GM21390 (cell line): ENCODE results near the gene TRIM14.
"Not testable (repeated sequence)": the region's sequence is repeated elsewhere in the genome, so short reads cannot be mapped to it uniquely, and the experiment has no call there.

Source experiments
- ATAC-seq: cut with Tn5 transposase; IDR thresholded peaks from one replicate; pipeline ENCODE4 v1.9.1; 2021; ENCODE audit not compliant: unreplicated experiment

Gene TRIM14

GRCh38 chr9:98108531-98109031, 10.4 kb downstream of the TRIM14 start:
- ATAC-seq, result peak; percentile 79

- no peak for ATAC-seq
Measured at GRCh38 chr9:98107926-98108325, 11.1 kb downstream of the TRIM14 start.

GRCh38 chr9:98105006-98105405, 14.0 kb downstream of the TRIM14 start:
- ATAC-seq, result no peak

- no peak for ATAC-seq
Measured at GRCh38 chr9:98104445-98104881, 14.6 kb downstream of the TRIM14 start.

GRCh38 chr9:98101868-98102273, 17.2 kb downstream of the TRIM14 start:
- peak; percentile 95 for ATAC-seq

DNA sequence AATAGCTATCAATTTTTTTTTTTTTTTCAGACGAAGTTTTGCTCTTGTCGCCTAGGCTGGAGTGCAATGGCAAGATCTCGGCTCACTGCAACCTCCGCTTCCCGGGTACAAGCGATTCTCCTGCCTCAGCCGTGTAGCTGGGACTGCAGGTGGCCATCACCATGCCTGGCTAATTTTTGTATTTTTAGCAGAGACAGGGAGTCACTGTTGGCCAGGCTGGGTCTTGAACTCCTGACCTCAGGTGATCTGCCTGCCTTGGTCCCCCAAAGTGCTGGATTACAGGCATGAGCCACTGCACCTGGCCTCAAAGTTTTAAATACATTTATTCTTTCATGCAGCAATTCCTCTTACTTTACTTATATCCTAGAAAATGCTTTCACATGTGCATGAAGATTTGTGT, 17.6 kb downstream of the TRIM14 start:
- peak; percentile 5 for ATAC-seq

DNA sequence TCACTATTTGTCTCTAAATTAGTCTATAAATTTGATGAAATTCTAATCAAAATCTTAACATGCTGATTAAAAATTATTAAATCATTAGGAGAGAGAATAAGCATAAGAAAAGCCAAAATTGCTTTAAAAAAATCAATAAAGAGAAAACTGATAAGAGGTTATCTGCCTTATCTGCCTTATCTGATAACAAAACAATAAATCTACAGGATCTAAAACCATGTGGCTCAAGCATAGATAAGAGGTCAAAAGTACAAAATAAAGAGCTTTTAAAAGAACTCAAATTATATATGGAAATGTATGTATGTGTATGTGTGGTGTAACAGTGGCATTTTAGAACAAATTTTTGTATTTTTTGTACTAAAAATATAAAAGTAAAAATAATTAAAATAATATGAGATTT, 18.6 kb downstream of the TRIM14 start:
- ATAC-seq, result no peak

DNA sequence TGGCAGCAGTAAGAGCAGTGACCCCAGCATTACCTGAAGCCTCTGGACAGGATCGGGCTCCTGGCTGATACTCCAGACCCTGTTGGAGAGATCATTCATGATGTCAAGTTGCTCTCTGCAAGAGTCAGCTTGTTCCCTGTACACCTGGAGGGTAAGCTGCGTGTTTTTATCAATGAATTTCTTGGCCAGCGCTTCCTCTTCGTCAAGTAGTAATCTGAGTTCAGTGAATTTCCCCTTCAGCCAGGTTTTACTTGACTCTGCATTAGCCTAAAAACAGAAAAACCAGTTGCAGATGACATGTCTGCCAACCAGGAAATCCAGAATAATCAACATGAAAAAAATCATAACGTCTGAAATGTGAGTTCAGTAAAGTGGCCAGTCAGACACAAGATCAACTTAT, 19.1 kb downstream of the TRIM14 start:
- no peak for ATAC-seq

DNA sequence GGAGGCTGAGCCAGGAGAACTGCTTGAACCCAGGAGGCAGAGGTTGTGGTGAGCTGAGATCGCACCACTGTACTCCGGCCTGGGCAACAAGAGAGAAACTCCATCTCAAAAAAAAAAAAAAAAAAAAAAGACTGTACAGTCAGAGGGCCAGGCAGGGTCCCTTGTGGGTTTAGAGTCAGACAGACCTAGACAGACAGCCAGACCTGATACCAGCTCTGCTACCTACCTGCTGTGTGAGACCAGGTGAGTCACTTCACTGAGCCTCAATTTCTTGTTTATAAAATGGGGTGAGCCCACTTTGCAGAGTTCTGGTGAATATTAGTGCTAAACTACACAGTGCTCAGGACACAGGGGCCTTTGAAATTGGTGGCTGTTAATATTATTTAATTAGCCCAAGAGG, 19.7 kb downstream of the TRIM14 start:
- no peak for ATAC-seq

DNA sequence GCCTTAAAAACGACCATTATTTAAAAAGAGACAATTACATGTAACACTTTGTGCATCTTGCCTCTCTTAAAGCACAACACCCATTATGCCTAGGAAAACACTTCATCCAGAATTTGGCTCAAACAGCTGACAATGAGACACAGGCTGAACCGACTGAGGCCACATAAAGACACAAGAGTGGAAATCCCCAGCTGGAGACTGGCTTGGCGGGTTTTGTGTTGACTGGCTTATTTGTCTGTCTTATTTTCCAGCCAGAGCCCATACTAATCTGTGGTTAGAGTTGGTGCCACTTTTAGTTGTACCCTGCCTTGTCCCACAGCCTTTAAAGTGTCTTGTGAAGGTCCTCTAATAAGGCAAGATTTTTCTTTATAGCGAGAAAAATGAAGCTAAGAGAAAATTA, 21.2 kb downstream of the TRIM14 start:
- ATAC-seq, result no peak

- no peak for ATAC-seq
Measured at GRCh38 chr9:98096091-98096490, 22.9 kb downstream of the TRIM14 start.

DNA sequence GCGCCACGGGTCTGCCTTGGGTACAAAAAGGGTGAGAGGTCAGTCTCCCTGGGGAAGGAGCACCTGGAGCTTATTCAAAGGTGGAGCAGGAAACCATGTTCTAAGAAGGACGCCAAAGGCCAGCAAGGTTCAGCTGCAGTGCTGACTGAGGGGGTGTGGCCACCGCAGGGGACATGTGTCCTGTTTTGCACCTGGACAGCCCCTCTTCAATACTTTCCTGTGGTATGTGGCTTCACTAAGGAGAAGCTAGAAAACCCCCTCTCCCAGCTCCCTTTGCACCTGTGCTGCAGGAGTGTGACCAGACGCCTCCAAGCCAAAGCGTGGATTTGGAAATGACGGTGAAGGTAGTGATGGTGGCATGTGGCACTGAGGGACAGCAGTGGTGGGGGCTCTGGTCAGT, 23.6 kb downstream of the TRIM14 start:
- no peak for ATAC-seq

DNA sequence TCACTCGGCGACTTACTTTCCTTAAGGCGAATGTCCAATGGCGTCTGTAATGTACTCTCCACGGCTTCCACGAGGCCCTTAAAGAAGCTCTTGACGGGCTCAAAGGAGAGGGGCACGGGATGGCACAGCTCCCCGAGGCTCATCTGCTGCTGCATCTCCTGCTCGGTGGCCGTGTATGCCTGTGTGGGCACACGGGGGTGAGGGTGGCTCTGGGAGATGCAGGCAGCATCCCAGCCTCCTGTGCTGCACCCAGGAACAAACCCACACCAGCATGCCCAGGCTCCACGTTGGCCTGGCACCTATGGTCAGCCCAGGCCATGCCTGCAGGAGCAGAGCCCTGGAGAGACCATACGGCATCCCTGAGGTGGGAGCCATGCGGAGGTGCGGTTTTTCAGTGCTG, 24.2 kb downstream of the TRIM14 start:
- ATAC-seq, result no peak

DNA sequence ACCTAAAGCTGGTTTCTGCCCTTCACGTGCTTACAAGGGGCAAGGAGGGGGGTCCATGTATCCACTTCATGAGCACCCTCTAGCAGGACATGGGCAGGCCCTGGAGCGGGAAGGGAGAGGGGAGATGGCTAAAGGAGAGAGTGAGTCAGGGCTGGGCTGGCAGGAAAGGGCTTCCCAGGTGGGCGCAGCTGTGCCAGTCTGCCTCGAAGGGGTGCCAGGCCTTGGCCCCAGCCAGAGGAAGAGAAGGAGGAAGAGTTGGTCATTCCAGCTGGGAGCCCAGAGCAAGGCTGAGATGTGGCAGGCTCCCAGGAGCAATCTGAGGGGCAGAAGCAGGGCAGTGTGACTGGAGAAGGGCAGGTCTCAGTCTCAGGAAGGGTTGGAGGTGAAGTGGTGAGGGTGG, 24.7 kb downstream of the TRIM14 start:
- no peak for ATAC-seq

- no peak for ATAC-seq
Measured at GRCh38 chr9:98092613-98092931, 26.4 kb downstream of the TRIM14 start.

DNA sequence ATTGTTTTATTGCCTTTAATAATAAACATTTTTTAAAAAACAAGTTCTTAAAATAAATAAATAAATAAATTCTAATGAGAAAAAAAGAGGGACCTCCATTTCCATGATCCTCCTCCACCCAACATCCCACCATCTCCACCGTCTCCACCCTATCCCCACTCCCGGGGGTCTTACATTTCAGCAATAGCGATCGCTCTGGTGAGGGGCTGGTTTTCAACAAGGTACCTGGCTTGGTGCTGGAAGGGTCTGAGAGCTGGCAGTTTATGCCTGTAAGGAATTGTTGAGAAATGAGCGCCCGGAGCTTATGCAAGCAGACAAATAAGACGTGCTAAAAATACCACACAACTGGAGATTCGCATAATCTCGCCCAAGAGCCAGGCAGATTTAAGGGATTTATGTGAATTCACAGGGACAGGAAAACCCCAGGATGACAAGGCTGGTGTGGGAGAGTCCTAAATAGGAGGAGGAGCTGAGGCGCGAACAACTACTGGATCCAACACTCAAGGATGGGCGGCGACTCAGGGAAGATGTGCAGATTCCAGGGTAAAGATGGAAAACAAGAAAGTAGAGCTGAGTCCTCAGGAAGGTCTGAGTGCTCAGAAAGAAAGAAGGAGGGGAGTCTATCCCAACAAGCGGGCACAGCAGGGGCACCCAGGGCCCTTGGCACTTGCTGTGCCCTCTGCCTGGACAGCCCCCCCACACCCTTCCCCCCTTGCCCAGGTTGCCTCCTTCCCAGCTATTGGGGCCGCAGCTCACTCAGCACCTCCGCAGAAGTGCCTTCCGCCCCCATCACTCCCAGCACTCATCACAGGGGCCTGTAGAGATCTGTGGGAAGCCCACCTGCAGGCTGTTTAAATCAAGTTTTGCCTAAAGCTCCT, 27.0 kb downstream of the TRIM14 start:
- ATAC-seq, result no peak

GRCh38 chr9:98090674-98091073, 28.3 kb downstream of the TRIM14 start:
- ATAC-seq, result not testable (repeated sequence)

DNA sequence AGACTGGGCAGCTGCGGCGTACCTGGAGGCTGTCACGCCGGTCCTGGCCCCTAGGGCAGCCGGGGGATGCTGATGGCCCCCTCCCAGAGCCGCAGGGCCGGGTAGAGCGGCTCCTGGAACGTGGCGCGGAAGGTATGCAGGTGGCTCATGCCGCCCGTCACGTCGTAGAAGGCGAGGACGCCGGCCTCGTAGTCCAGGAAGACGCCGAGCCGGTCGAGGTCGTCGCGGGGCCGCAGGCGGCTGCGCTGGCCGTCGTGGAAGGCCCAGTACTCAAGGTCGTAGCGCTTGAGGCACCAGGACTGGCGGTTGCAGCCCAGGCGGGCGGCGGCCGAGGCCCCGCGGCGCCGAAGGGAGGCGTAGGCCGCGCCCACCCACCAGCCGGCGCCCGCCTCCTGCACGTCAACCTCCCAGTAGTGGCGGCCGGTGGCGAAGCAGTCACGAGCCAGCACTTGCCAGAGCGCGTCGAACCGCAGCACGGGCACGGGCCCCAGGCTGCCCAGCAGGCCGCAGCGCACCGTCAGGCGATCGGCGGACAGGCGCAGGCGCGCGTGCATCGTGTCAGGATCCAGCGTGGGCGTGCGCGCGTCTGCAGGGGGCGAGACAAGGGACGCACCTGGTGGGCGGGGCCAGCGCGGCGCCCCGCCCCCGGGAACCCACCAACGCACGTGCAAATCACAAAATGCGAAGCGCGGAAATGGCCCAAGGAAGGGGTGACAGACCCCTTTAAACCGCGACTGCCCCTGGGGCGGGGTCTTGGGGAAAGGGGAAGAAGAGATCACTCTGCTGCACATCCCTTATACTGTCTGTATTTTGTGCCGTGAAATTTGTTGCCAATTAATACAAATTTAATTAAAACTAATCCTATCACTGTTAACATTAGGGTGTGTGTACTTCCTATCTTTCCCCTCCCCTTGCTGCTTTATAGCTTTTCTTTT, 31.3 kb downstream of the TRIM14 start:
- no peak for ATAC-seq

- no peak for ATAC-seq
Measured at GRCh38 chr9:98086461-98086860, 32.6 kb downstream of the TRIM14 start.

GRCh38 chr9:98085944-98086343, 33.1 kb downstream of the TRIM14 start:
- no peak for ATAC-seq

DNA sequence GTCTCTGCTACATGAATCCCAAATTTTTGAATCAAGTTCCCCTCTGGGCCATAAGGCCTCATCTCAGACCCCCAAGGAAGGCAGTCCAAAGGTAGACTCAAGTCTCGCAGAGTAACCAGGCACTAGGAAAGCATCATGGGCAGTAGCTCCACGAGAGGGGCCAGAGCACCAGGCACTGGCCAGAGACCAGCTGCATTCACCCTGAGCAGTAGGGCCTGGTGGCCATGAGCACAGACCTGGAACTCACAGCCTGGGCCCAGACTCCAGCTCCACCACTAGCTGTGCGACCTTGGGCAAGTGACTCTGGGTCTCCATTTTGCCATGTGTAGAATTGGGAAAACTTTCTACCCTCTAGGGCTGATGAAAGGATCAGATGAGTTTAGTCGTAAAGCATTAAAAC, 34.0 kb downstream of the TRIM14 start:
- ATAC-seq, result no peak

GRCh38 chr9:98084396-98084795, 34.6 kb downstream of the TRIM14 start:
- no peak for ATAC-seq
